Adrenal gland (tissue), 12 donors: ENCODE measurements around the gene TFDP1. TPM values are rescaled to one million over a fixed set of nuclear protein-coding genes. Genes with fewer than 3 reads are reported as not detected.

Source experiments
- DNase-seq, 7 donors: peaks; one replicate each; pipeline ENCODE4 v3.0.0-alpha.2; 2019 to 2020
- H3K27ac ChIP-seq, 5 donors: fragments of 200-600 bp; sonication (generic) in 4 of 5; 1 replicate in 3 of 5; 2 replicates in 2 of 5; pipeline versions ENCODE4 v1.5.1 to v1.8.0; 2016 to 2020; ENCODE audit warnings: mild to moderate bottlenecking in 1 of 5
- H3K27me3 ChIP-seq: fragments of 200-600 bp; 2 replicates; pipeline ENCODE4 v1.8.0; 2021
- H3K36me3 ChIP-seq, 2 donors: fragments of 200-600 bp; replicated peaks in 1 of 2; 1 replicate in 1 of 2; 2 replicates in 1 of 2; pipeline versions ENCODE4 v1.5.1 to v1.8.0; 2018 to 2022
- H3K4me1 ChIP-seq, 2 donors: fragments of 200-600 bp; replicated peaks in 1 of 2; 1 replicate in 1 of 2; 2 replicates in 1 of 2; pipeline versions ENCODE4 v1.5.1 to v1.8.0; 2018 to 2021
- H3K4me3 ChIP-seq, 4 donors: fragments of 200-600 bp; sonication (generic) in 3 of 4; one replicate each; pipeline ENCODE4 v1.5.1; 2016 to 2018
- H3K9me3 ChIP-seq, 3 donors: fragments of 200-600 bp; sonication (generic) in 1 of 3; replicated peaks in 1 of 3; 1 replicate in 2 of 3; 2 replicates in 1 of 3; pipeline versions ENCODE4 v1.5.1 to v1.8.0; 2016 to 2021
- POLR2A ChIP-seq, 2 donors: fragments of 450-650 bp; IDR thresholded peaks; one replicate each; pipeline ENCODE4 v1.6.1; 2017; ENCODE audit warnings: antibody characterized with exemption in 2 of 2, mild to moderate bottlenecking in 2 of 2, moderate library complexity in 1 of 2
- WGBS, 4 donors: extraction: QIAGEN DNeasy Blood & Tissue Kit in 2 of 4; methylation state at CpG; one replicate each; pipeline versions ENCODE4 v1.1.5 to v1.1.7; 2013 to 2017; 5-methylcytosine and 5-hydroxymethylcytosine counted together
- intact Hi-C, 2 donors: fragments of 100-400 bp; cut with DNase I; formaldehyde crosslinking; loops; one replicate each; pipeline versions ENCODE4 v1.14.1 to v1.15.0; 2022 to 2023
- polyA plus RNA-seq, 3 donors: library from polyadenylated mRNA; stranded (reverse); fragments of 200-250 nt in 2 of 3; fragments of 350-450 nt in 1 of 3; fragmentation: Illumina TruSeq in 1 of 3; extraction: RNeasy Lipid Tissue Mini Kit (QIAGEN cat#74804) in 1 of 3; gene quantifications; one replicate each; pipeline ENCODE4 v1.2.3, GENCODE V29; 2013 to 2014
- total RNA-seq, 9 donors: library from RNA; depleted of rRNA in 4 of 9; stranded (reverse); fragments of >200 nt in 4 of 9; fragments of 120-200 nt in 1 of 9; fragmentation: NEBNext Ultra II Directional in 1 of 9; extraction: Animal tissue kit (Norgen Biotek cat#: 25700) in 1 of 9; gene quantifications; one replicate each; pipeline versions ENCODE4 v1.1.0 to v1.2.4, GENCODE V29; 2013 to 2023
- TF ChIP-seq, protein P1 (sequence below), 6 experiments: fragments of 450-650 bp in 4 of 6; fragments of 200-600 bp in 2 of 6; sonication (generic) in 1 of 6; IDR thresholded peaks; 1 replicate in 5 of 6; 2 replicates in 1 of 6; pipeline versions ENCODE4 v1.5.1 to v1.8.0; 2016 to 2021; ENCODE audit warnings: antibody characterized with exemption in 6 of 6, mild to moderate bottlenecking in 2 of 6, moderate library complexity in 1 of 6
- donor health status: healthy with polysubstance abuse.
- donor health status: Bipolar disorder and iron deficiency.
- donor health status: DM: yes; HTN: yes; CAD: no.
- donor health status: DM: no; HTN: no; CAD: no.
- donor health status: DM: no; HTN: no; CAD: no.
- donor health status: DM: yes; HTN: yes; CAD: no.

Gene TFDP1
- total and polyA plus RNA-seq, 12 donors = 16.5 to 50.0 (median 35.5) TPM

DNA sequence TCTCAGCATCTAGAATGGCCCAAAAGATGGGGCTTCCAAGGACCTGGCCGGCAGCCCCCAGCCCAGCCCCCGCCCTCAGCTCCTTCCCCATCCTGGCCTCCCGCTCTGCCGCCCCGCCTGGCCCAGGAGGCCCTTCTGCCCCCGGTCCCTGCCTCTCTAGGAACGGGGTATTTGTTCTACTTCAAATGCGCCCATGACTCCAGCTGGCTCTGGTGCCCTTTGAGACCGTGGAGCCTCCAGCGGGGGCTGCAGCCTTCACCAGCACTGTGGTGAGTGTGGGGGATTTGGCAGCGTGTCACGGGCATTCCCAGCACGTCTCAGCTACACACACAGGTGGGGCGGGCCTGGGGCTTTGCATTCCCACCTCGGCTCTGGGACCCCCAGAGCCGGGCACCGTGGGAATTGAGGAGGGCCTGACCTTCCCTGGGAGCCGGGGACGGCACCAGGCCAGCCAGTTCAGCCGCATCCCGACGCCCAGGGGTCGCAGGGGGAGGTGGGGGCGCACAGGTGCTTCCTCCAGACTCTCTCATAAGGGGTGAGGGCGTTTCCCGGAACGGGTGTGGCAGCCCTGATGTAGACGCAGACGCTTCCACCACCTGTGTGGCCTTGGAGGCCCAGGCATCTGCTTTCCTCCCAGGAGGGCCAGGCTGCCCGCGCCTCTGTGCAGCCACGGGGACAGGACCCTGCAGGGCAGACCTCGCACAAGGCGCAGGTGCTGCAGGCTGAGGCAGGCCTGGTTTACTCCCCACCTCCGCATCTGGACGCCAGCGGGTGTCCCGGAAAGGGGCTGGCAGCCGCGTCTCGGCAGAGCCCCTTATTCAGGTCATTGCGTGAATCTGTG lies 72.5 kb downstream of the TFDP1 start:
- 78 to 94% (median 83%) methylated on average over 12 to 42 of the region's 42 CpGs for WGBS, 4 donors
- intact Hi-C loops = no loop called here

DNA sequence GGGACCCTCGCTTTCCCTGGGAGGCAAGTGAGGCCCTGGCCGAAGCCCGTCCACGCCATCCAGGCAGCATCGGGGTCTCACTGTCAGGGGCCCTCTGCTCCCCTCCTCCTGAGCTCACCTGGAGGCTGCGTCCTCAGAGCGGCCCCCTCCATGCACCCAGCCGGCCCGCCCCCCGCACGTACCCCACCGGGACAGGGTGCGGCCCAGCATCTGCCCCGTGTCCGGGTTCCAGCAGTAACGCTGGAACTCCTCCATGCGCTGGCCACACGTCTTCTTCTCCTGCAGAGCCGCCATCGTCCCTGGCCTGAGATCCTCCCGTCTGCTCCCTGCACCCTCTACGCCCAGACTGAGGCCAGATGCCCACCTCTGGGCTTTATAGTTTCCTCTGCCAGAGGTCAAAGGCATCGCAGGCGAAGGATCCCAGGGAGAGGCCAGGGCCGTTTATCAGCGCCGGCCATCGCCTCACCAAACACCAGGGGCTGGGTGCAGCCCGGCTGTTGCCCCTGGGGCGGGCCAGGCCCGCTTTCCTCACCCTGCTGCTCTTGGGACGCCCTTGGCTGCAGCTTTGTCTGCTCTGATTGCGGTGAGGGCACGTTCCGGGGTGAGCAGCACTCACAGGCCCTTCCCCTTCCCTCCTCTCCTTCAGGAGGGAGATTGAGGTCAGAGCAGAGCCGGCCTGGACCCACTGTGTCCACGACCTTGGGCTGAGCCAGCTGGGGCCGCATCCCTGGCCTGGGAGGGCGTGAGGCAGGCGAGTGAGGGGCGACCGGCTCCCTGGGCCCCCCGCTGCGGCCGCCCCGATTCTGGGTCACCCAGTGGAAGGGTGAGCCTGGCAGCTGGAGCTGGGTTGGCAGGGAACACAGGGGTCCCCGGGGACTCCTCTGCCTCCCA lies 73.5 kb downstream of the TFDP1 start, which contains the start of gene ATP4B:
Gene ATP4B (minus strand): TSS at position 348 of the 891 bp plus-strand sequence. CDS start 54 bp downstream, at position 294.
- peak in 2 of 7 donors; percentile 5 to 6 for DNase-seq

More for the DNA sequence above, 72.5 kb downstream of the TFDP1 start:
- H3K36me3 ChIP-seq = no peaks in the 10 kb centered on the region
- H3K4me1 ChIP-seq = no peaks in the 10 kb centered on the region
- H3K9me3 ChIP-seq = peaks cover 0 to 9% (median 0%) of the 10 kb centered on the region in 3 donors
- DNase-seq = peak in 2 of 7 donors; percentile 6 to 9
- H3K4me3 ChIP-seq = no peak overlapping the region
- no peaks in the 10 kb centered on the region for H3K27me3 ChIP-seq
- TF ChIP-seq, protein P1, sequence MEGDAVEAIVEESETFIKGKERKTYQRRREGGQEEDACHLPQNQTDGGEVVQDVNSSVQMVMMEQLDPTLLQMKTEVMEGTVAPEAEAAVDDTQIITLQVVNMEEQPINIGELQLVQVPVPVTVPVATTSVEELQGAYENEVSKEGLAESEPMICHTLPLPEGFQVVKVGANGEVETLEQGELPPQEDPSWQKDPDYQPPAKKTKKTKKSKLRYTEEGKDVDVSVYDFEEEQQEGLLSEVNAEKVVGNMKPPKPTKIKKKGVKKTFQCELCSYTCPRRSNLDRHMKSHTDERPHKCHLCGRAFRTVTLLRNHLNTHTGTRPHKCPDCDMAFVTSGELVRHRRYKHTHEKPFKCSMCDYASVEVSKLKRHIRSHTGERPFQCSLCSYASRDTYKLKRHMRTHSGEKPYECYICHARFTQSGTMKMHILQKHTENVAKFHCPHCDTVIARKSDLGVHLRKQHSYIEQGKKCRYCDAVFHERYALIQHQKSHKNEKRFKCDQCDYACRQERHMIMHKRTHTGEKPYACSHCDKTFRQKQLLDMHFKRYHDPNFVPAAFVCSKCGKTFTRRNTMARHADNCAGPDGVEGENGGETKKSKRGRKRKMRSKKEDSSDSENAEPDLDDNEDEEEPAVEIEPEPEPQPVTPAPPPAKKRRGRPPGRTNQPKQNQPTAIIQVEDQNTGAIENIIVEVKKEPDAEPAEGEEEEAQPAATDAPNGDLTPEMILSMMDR (IDR thresholded peaks at IDR 0.05) = no peak
- TF ChIP-seq POLR2A (IDR thresholded peaks at IDR 0.05) = no peak
- no peak overlapping the region for H3K27ac ChIP-seq

DNA sequence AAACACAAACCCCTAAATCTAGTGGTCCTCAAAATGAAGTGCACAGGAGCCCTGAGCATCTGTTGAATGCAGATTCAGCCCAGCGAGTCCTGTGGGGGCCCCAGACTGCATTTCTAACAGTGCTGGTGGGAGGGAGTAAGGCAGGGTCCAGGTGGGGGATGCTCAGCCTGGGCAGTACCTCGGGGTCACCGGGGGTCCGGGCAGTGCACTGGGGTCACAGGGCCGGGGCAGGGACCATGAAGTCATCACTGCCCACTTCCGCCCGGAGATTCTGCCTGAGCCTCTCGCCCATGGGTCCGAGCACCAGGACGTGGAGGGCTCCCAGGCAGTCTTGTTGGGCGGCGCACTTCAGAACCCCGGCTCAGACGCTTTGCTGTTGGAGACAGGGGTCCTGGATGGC lies 74.3 kb downstream of the TFDP1 start:
- Histone ChIP-seq H3K4me1 (no peaks in the 10 kb centered on the region), H3K27me3 (no peaks in the 10 kb centered on the region), H3K9me3 (peaks cover 0 to 9% (median 0%) of the 10 kb centered on the region in 3 donors), H3K27ac (no peak overlapping the region), H3K4me3 (no peak overlapping the region), H3K36me3 (no peaks in the 10 kb centered on the region)
- no peak for TF ChIP-seq POLR2A (IDR thresholded peaks at IDR 0.05)
- TF ChIP-seq, protein P1 (IDR thresholded peaks at IDR 0.05) = no peak
- WGBS, 4 donors = 72 to 80% (median 77%) methylated on average over 1 to 14 of the region's 14 CpGs
- intact Hi-C loops = no loop called here
- DNase-seq = peak in 2 of 7 donors; percentile 3 to 8

More for the DNA sequence above, 73.5 kb downstream of the TFDP1 start, which contains the start of gene ATP4B:
- Histone ChIP-seq H3K36me3 (no peaks in the 10 kb centered on the region), H3K4me1 (no peaks in the 10 kb centered on the region), H3K9me3 (peaks cover 0 to 9% (median 0%) of the 10 kb centered on the region in 3 donors), H3K27ac (no peak within 1 kb of the TSS), H3K27me3 (no peaks in the 10 kb centered on the region), H3K4me3 (no peak within 1 kb of the TSS)
- intact Hi-C loops = no loop called here
- 80 to 82% (median 81%) methylated on average over 22 to 47 of the region's 47 CpGs for WGBS, 4 donors
- no peak for TF ChIP-seq POLR2A (IDR thresholded peaks at IDR 0.05)
- TF ChIP-seq, protein P1 (IDR thresholded peaks at IDR 0.05) = no peak

DNA sequence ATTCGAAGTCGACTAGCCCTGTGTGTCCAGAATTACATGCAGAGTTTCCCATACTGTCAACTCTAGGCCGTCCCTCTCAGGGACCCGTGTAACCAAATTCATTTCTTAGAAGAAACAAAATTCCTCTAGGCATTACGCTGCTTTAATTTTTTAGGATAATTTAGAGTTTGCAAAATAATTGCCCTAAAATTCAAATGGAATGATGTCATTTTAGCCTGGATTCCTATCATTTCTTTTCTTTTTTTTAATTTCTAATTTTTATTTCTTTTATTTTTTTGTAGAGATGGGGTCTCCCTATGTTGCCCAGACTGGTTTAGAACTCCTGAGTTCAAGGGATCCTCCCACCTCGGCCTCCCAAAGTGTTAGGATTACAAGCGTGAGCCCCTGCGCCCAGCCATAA lies 74.8 kb downstream of the TFDP1 start:
- H3K9me3 ChIP-seq = peaks cover 0 to 9% (median 0%) of the 10 kb centered on the region in 3 donors
- H3K4me1 ChIP-seq = no peaks in the 10 kb centered on the region
- H3K4me3 ChIP-seq = no peak overlapping the region
- DNase-seq = peak in 1 of 7 donors; percentile 2
- intact Hi-C loops = no loop called here
- TF ChIP-seq, protein P1 (IDR thresholded peaks at IDR 0.05) = no peak
- TF ChIP-seq POLR2A (IDR thresholded peaks at IDR 0.05) = no peak
- WGBS, 4 donors = 85 to 94% (median 88%) methylated on average over 8 of the region's 8 CpGs
- H3K36me3 ChIP-seq = no peaks in the 10 kb centered on the region
- H3K27ac ChIP-seq = no peak overlapping the region
- H3K27me3 ChIP-seq = no peaks in the 10 kb centered on the region
